HCT116 (cell line): Measurements from ENCODE around the gene MUSTN1. TPM values are rescaled to one million over a fixed set of nuclear protein-coding genes. Genes with fewer than 3 reads are reported as not detected.

ENCODE experiments used
- ATAC-seq: fragments of 200-7000 bp; cut with Tn5 transposase; 2 replicates; pipeline ENCODE4 v1.9.1; 2020; ENCODE audit warnings: mild to moderate bottlenecking, moderate library complexity
- BruUV-seq: library from RNA; stranded (reverse); fragments of 400-500 nt; replicated peaks from 2 replicates; lab custom pipeline; 2021; lab: Mats Ljungman, UMichigan
- CTCF ChIA-PET: fragments of 300-600 bp; sonication (Branson Sonifier 250); formaldehyde crosslinking; loops from one replicate; lab custom pipeline; 2021; ENCODE audit warnings: antibody characterized with exemption; lab: Charles Lee
- POLR2A ChIA-PET: fragments of 300-600, 350-600 bp; sonication (Branson Sonifier 250); formaldehyde crosslinking; loops from one replicate; lab custom pipeline; 2021; ENCODE audit warnings: antibody characterized with exemption; lab: Charles Lee
- RAD21 ChIA-PET, 2 experiments: fragments of 300-600 bp; sonication (Branson Sonifier 250); formaldehyde crosslinking; loops; one replicate each; lab custom pipeline; 2023; ENCODE audit warnings: low total read pairs in 2 of 2; ENCODE audit not compliant: uncharacterized antibody in 2 of 2, unreplicated experiment in 2 of 2, low non-redundant PET in 1 of 2; lab: Charles Lee
- DNase-seq: peaks from one replicate; pipeline ENCODE4 v3.0.0-alpha.2; 2010; ENCODE audit warnings: low read depth, low spot score
- H2AFZ ChIP-seq: fragments of 200-600 bp; shearing (Covaris generic), sonication (generic); 2 replicates; pipeline ENCODE4 v1.6.1; 2017; ENCODE audit warnings: low read depth, mixed run types, mixed read lengths, antibody characterized with exemption, low read length; ENCODE audit not compliant: poor library complexity, severe bottlenecking
- H3K27ac ChIP-seq: 2 replicates; pipeline ENCODE4 v1.5.1; 2012; ENCODE audit warnings: low read depth, low read length
- H3K27me3 ChIP-seq: fragments of 200-600 bp; sonication (generic); 2 replicates; pipeline ENCODE4 v1.6.1; 2016; ENCODE audit warnings: mixed run types, low read length, mixed read lengths; ENCODE audit not compliant: insufficient read depth
- H3K36me3 ChIP-seq, 2 experiments: fragments of 200-500 bp in 1 of 2; fragments of 200-600 bp in 1 of 2; sonication (Bioruptor generic) in 1 of 2; sonication (generic) in 1 of 2; 2 replicates each; pipeline versions ENCODE4 v1.5.1 to v1.6.1; 2014 to 2016; ENCODE audit warnings: low read length in 2 of 2, inconsistent platforms in 1 of 2, mixed read lengths in 1 of 2, mixed run types in 1 of 2; ENCODE audit not compliant: insufficient read depth in 2 of 2, control insufficient read depth in 1 of 2
- H3K4me1 ChIP-seq, 2 experiments: fragments of 200-600 bp in 1 of 2; sonication (generic) in 1 of 2; 2 replicates each; pipeline versions ENCODE4 v1.5.1 to v1.6.1; 2012 to 2017; ENCODE audit warnings: low read length in 2 of 2, inconsistent platforms in 1 of 2, mild to moderate bottlenecking in 1 of 2, mixed read lengths in 1 of 2, mixed run types in 1 of 2, moderate library complexity in 1 of 2; ENCODE audit not compliant: insufficient read depth in 2 of 2, control insufficient read depth in 1 of 2
- H3K4me2 ChIP-seq: fragments of 200-600 bp; sonication (generic); 2 replicates; pipeline ENCODE4 v1.6.1; 2017; ENCODE audit warnings: mixed run types, low read length, mixed read lengths
- H3K4me3 ChIP-seq, 2 experiments: fragments of 200-600 bp in 1 of 2; sonication (generic) in 1 of 2; replicated peaks in 1 of 2; 2 replicates each; pipeline ENCODE4 v1.5.1; 2011 to 2016; ENCODE audit warnings: low read length in 2 of 2, control low read depth in 1 of 2, low read depth in 1 of 2, mild to moderate bottlenecking in 1 of 2, mixed read lengths in 1 of 2, mixed run types in 1 of 2
- H3K79me2 ChIP-seq: fragments of 200-600 bp; sonication (generic); 2 replicates; pipeline ENCODE4 v1.6.1; 2017; ENCODE audit warnings: mild to moderate bottlenecking, mixed run types, low read length, moderate library complexity, mixed read lengths; ENCODE audit not compliant: insufficient read depth
- H3K9ac ChIP-seq: fragments of 200-600 bp; sonication (generic); 2 replicates; pipeline ENCODE4 v1.6.1; 2016; ENCODE audit warnings: low read length, mixed read lengths
- H3K9me2 ChIP-seq: fragments of 200-600 bp; sonication (generic), shearing (Covaris generic); 2 replicates; pipeline ENCODE4 v1.6.1; 2017; ENCODE audit warnings: mixed run types, mild to moderate bottlenecking, moderate library complexity; ENCODE audit not compliant: insufficient read depth
- H3K9me3 ChIP-seq, 2 experiments: fragments of 200-500 bp in 1 of 2; fragments of 200-600 bp in 1 of 2; sonication (Bioruptor generic) in 1 of 2; sonication (generic) in 1 of 2; 2 replicates each; pipeline ENCODE4 v1.6.1; 2014 to 2017; ENCODE audit warnings: low read length in 2 of 2, mixed read lengths in 2 of 2, inconsistent platforms in 1 of 2, low read depth in 1 of 2, mild to moderate bottlenecking in 1 of 2, mixed run types in 1 of 2, moderate library complexity in 1 of 2; ENCODE audit not compliant: control insufficient read depth in 1 of 2, insufficient read depth in 1 of 2
- H4K20me1 ChIP-seq: fragments of 200-600 bp; sonication (generic), shearing (Covaris generic); 2 replicates; pipeline ENCODE4 v1.6.1; 2017; ENCODE audit warnings: mixed run types, mild to moderate bottlenecking, moderate library complexity; ENCODE audit not compliant: insufficient read depth
- ATF3 ChIP-seq: IDR thresholded peaks from 2 replicates; pipeline ENCODE4 v1.6.1; 2012
- CEBPB ChIP-seq: IDR thresholded peaks from 2 replicates; pipeline ENCODE4 v1.6.1; 2012; ENCODE audit warnings: low read depth
- EGR1 ChIP-seq: IDR thresholded peaks from 2 replicates; pipeline ENCODE4 v1.6.1; 2012; ENCODE audit warnings: low read depth
- EZH2 ChIP-seq: fragments of 200-600 bp; sonication (generic); IDR thresholded peaks from 2 replicates; pipeline ENCODE4 v1.6.1; 2017; ENCODE audit warnings: antibody characterized with exemption, mixed run types
- EZH2phosphoT487 ChIP-seq: fragments of 200-600 bp; IDR thresholded peaks from 2 replicates; pipeline ENCODE4 v1.6.1; 2018; ENCODE audit warnings: antibody characterized with exemption, borderline replicate concordance
- FOSL1 ChIP-seq: IDR thresholded peaks from 2 replicates; pipeline ENCODE4 v1.6.1; 2012; ENCODE audit warnings: low read depth
- JUND ChIP-seq: IDR thresholded peaks from 2 replicates; pipeline ENCODE4 v1.6.1; 2012
- POLR2A ChIP-seq: IDR thresholded peaks from 2 replicates; pipeline ENCODE4 v1.7.0; 2011; ENCODE audit warnings: borderline replicate concordance; ENCODE audit not compliant: insufficient read depth, insufficient read length; ENCODE audit errors: extremely low read depth
- POLR2AphosphoS5 ChIP-seq: IDR thresholded peaks from 2 replicates; pipeline ENCODE4 v1.6.1; 2011; ENCODE audit warnings: mild to moderate bottlenecking, low read depth, low read length, moderate library complexity
- RAD21 ChIP-seq: IDR thresholded peaks from 2 replicates; pipeline ENCODE4 v1.6.1; 2012; ENCODE audit warnings: low read depth, mild to moderate bottlenecking
- REST ChIP-seq: IDR thresholded peaks from 2 replicates; pipeline ENCODE4 v1.6.1; 2012; ENCODE audit warnings: low read depth
- SIN3A ChIP-seq: IDR thresholded peaks from 2 replicates; pipeline ENCODE4 v1.6.1; 2012; ENCODE audit warnings: low read depth
- SP1 ChIP-seq: IDR thresholded peaks from 2 replicates; pipeline ENCODE4 v1.6.1; 2012; ENCODE audit warnings: low read depth
- SRF ChIP-seq: IDR thresholded peaks from 2 replicates; pipeline ENCODE4 v1.6.1; 2012; ENCODE audit warnings: low read depth
- YY1 ChIP-seq: IDR thresholded peaks from 2 replicates; pipeline ENCODE4 v1.6.1; 2011; ENCODE audit warnings: low read length, low read depth, moderate library complexity, mild to moderate bottlenecking; ENCODE audit not compliant: insufficient replicate concordance; ENCODE audit errors: extremely low read depth
- ZNF274 ChIP-seq: fragments of 200-500 bp; sonication (Bioruptor generic); IDR thresholded peaks from 2 replicates; pipeline ENCODE4 v1.6.1; 2014; ENCODE audit warnings: mild to moderate bottlenecking, low read depth, low read length, inconsistent platforms
- intact Hi-C: fragments of 100-400 bp; cut with micrococcal nuclease; formaldehyde crosslinking; loops from 2 replicates; pipeline ENCODE4 v1.10.0; 2022
- total RNA-seq: library from RNA; stranded (reverse); gene quantifications from one replicate; pipeline ENCODE4 v1.2.1, GENCODE V29; 2021; ENCODE audit not compliant: unreplicated experiment
- TF ChIP-seq, protein P1 (sequence below), 3 experiments: fragments of 200-600 bp in 1 of 3; sonication (generic) in 1 of 3; IDR thresholded peaks in 2 of 3; conservative IDR thresholded peaks in 1 of 3; 2 replicates each; pipeline ENCODE4 v1.5.1; 2012 to 2017; ENCODE audit warnings: low read depth in 2 of 3, low read length in 2 of 3, antibody characterized with exemption in 1 of 3, borderline replicate concordance in 1 of 3, control low read depth in 1 of 3, mild to moderate bottlenecking in 1 of 3, mixed read lengths in 1 of 3, mixed run types in 1 of 3, moderate library complexity in 1 of 3; ENCODE audit not compliant: insufficient read depth in 1 of 3
- TF ChIP-seq, protein P2 (sequence below): IDR thresholded peaks from 2 replicates; pipeline ENCODE4 v1.6.1; 2011; ENCODE audit warnings: mild to moderate bottlenecking, low read length, moderate library complexity; ENCODE audit not compliant: insufficient replicate concordance; ENCODE audit errors: extremely low read depth

MUSTN1 gene
- total RNA-seq, 1 experiment from 2014 or later = 0.44 TPM

GRCh38 chr3:52793702-52794611 is 40.9 kb downstream of the MUSTN1 start:
- Histone ChIP-seq H3K79me2 (no peaks in the 10 kb centered on the region), H3K9me2 (no peaks in the 10 kb centered on the region), H3K9ac (no peak overlapping the region), H2AFZ (no peak overlapping the region), H3K9me3 (no peaks in the 10 kb centered on the region), H3K4me2 (no peak overlapping the region), H4K20me1 (no peaks in the 10 kb centered on the region), H3K27ac (no peak overlapping the region), H3K4me3 (no peak overlapping the region), H3K27me3 (no peaks in the 10 kb centered on the region), H3K36me3 (no peaks in the 10 kb centered on the region), H3K4me1 (peaks cover 0 to 4% of the 10 kb centered on the region in 2 experiments; a peak in 1 of 4 replicates)
- ChIA-PET RAD21 (no interaction called here), CTCF (no interaction called here), POLR2A (no interaction called here)
- ATAC-seq = no peak
- DNase-seq = no peak
- BruUV-seq = no TSS peak
- no peak for TF ChIP-seq YY1
- TF ChIP-seq, protein P1, sequence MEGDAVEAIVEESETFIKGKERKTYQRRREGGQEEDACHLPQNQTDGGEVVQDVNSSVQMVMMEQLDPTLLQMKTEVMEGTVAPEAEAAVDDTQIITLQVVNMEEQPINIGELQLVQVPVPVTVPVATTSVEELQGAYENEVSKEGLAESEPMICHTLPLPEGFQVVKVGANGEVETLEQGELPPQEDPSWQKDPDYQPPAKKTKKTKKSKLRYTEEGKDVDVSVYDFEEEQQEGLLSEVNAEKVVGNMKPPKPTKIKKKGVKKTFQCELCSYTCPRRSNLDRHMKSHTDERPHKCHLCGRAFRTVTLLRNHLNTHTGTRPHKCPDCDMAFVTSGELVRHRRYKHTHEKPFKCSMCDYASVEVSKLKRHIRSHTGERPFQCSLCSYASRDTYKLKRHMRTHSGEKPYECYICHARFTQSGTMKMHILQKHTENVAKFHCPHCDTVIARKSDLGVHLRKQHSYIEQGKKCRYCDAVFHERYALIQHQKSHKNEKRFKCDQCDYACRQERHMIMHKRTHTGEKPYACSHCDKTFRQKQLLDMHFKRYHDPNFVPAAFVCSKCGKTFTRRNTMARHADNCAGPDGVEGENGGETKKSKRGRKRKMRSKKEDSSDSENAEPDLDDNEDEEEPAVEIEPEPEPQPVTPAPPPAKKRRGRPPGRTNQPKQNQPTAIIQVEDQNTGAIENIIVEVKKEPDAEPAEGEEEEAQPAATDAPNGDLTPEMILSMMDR (IDR thresholded peaks at IDR 0.05 in 2 of 3, conservative IDR thresholded peaks at IDR 0.05 in 1 of 3; ENCODE audit: borderline replicate concordance in 1 of 3, insufficient read depth in 1 of 3, low read depth in 2 of 3, low read length in 2 of 3) = no peak
- no peak for TF ChIP-seq POLR2AphosphoS5
- no peak for TF ChIP-seq SIN3A
- no peak for TF ChIP-seq POLR2A
- TF ChIP-seq ZNF274 = no peak
- TF ChIP-seq CEBPB = no peak
- TF ChIP-seq JUND = no peak
- TF ChIP-seq EZH2phosphoT487 = no peak
- TF ChIP-seq, protein P2, sequence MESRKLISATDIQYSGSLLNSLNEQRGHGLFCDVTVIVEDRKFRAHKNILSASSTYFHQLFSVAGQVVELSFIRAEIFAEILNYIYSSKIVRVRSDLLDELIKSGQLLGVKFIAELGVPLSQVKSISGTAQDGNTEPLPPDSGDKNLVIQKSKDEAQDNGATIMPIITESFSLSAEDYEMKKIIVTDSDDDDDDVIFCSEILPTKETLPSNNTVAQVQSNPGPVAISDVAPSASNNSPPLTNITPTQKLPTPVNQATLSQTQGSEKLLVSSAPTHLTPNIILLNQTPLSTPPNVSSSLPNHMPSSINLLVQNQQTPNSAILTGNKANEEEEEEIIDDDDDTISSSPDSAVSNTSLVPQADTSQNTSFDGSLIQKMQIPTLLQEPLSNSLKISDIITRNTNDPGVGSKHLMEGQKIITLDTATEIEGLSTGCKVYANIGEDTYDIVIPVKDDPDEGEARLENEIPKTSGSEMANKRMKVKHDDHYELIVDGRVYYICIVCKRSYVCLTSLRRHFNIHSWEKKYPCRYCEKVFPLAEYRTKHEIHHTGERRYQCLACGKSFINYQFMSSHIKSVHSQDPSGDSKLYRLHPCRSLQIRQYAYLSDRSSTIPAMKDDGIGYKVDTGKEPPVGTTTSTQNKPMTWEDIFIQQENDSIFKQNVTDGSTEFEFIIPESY = no peak
- TF ChIP-seq EZH2 = no peak
- no peak for TF ChIP-seq EGR1
- TF ChIP-seq SP1 = no peak
- no peak for TF ChIP-seq RAD21
- TF ChIP-seq ATF3 = no peak
- TF ChIP-seq SRF = no peak
- TF ChIP-seq FOSL1 = no peak
- no peak for TF ChIP-seq REST
- intact Hi-C loops = no loop called here
